Measurements from ENCODE around the gene KRT34.
"Not testable (repeated sequence)": the region's sequence is repeated elsewhere in the genome, so short reads cannot be mapped to it uniquely, and the experiment has no call there.

Gene KRT34

DNA sequence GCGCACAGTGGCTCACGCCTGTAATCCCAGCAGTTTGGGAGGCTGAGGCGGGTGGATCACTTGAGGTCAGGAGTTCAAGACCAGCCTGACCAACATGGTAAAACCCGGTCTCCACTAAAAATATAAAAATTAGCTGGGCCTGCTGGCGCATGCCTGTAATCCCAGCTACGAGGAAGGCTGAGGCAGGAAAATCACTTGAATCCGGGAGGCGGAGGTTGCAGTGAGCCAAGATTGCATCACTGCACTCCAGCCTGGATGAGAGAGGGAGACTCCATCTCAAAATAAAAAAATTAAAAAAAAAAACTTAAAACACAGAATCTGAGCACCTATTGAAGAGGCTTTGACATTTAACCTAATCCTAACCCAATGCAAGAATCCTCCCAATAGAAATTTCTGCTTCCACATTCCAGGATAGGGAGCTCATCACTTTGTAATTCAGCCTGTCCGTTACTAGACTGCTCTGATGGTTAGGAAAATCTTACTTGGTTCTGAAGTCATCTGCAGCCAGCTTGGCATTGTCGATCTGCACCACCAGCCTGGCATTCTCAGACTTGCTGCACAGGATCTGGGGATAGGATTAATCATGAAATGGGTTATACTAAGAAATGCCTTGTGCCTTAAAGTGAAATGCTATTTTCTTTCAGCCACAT, 14.6 kb downstream of the KRT34 start:
- no peak for DNase-seq (ENCODE audit: low read depth, low spot score)

DNA sequence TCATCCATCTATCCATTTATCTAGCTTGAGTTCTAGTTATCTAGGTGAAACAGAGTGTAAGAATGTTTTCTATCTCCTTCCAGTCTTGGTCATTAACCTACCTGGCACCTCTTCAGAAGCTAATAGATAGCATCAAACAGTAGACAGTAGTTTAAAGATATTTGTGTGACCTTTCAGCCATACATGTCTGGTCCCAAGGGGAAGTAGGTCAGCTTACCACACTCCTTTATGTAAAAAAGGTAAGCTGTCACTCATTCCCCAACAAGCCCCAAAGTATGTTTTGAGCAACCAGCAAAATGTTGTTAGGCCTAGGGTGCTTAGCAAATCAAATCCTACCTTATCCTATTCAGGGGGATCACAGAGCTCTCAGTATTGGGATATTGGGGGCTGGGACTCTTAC, 16.0 kb downstream of the KRT34 start:
- DNase-seq (ENCODE audit: low read depth, low spot score) = no peak

DNA sequence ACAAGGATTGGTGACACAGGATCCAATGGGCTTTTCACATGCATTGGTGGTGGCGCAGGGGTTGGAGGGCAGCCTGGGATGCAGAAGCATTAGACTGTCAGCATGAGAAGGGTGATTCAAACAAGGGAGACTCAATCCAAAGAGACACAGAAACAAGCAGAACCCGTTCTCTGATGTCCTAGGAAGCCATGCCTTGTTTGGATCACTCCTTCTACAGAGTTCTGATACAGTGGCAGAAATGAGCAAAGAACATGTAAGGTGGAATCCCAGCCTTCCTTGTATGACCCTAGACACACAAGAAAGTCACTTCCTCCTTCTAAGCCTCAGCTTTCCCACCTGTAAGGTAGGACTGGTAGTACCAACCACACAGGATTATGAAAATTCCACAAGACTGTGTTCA, 18.2 kb downstream of the KRT34 start:
- no peak for DNase-seq (ENCODE audit: low read depth, low spot score)

DNA sequence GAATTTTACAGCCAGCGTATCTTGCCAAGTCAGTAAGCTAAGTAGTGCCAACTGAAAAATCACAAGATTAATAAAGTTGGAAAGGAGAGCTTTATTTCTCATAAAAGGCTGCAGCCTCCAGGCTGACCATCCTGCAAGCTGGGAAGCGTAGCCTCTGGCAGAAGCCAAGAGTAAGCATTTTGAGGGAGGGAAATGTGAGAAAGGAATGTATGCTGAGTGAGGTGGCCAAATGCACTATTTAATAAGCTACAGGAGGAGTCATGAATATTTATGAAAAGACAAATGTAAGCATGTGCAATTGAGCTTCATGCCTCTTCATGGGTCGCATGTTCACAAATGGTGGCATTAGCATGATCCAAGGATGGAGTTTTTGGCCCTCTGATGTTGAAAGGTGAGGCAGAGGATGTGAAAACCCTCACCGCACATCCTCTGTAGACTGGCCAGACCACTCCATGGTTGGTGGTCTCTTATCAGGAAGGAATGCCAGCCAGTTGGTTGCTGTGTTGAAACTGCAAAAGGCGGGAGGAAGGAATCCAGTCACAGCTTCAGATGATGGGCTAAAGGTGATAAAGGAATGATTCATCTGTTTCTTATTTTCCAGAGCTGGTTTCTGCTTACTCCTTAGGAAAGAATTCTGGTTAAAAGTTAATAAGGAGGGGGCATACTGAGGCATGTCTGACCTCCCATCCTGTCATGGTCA, 21.7 kb downstream of the KRT34 start:
- no peak for DNase-seq (ENCODE audit: low read depth, low spot score)

DNA sequence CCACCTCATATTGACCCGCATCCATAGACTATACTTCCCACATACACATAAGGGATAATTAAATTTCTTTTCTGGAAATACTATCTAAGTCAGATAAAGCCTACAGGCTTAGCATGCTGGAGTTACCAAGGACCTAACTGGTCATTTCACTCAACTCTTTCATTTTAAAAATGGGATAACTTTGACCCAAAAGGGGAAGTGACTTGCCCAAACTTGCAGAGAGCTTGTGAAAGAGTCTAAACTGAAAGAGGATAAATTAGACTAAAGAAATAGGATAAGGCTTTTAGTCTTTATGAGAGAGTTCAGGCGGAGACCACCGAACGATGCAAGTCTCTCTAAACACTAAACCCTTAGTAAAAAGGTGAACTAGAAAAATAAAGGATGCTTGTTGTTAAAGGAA, 27.6 kb downstream of the KRT34 start:
- no peak for DNase-seq (ENCODE audit: low read depth, low spot score)

DNA sequence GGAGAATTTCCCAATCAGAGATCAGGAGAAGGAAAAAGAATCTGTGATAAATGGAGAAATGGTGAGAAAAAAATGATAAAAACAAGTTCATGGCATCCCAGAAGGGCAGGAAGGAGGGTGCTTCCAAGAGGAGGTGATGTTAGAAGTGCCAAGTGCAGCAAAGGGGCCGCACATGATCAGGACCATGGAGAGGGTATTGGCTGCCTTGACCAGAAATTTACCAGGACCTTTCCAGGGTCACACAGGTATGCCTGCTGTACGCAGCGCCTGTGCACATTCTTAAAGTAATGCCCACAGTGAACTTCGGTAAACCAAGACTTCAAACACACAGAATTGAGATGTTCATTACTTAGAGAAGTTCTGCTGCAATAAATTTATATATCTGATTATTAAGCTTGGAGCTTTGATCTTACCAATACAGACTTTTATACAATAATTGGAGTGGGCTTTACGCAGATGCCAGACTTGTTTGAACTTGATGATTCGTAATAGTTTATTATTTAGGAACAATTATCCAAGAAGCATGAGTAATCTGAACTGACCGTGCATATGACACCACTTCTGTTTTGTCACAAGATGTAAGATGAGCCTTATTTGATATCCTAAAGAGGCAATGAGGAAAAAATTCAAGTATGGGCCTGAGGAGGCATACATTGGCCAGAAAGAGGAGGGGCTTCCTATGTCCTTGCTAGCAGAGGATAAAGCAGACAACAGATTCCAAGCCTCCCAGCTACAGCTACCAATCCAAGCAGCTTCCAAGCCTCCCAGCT, 29.3 kb downstream of the KRT34 start:
- no peak for DNase-seq (ENCODE audit: low read depth, low spot score)

DNA sequence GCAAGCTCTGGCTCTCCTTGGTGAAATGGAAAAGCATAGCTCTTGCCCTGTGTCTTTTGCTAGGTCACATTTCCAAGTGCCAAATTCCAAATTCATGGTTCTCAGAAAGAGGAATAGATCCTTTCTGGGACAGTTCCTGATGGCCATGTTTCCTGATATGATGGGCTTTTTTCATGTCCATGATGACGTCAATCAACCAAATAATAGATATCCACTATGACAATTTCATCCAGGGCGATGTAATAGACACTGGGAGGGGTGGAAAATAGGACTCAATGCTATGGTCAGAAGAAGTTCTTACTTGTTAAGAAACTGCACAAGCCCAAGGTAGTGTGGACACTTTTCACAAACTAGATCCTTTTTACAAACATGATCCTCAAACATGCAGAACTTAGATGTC, 30.9 kb downstream of the KRT34 start:
- DNase-seq (ENCODE audit: low read depth, low spot score) = no peak

DNA sequence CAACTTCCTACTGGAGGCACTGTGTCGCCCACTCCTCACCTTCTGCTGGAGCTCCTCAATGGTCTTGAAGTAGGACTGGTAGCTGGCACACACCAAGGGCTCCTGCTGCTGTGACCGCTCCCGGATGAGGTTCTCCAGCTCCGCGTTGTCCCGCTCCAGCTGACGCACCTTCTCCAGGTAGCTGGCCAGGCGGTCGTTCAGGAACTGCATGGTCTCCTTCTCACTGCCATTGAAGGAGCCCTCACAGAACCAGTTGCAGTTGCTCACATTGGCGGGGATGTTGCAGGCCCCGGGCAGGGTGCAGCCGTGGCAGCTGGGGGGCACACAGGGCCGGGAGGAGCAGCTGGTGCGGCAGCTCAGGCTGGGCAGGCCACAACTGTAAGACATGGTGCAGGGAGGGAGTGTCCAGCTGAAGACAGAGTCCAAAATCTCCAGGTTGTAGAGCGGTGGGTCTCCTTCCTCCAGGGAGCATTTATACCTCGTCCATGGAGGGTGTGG, 31.7 kb downstream of the KRT34 start, which contains the start of gene KRT33A:
Gene KRT33A, minus strand, starts transcription at position 448 of the 498 bp plus-strand sequence. Its CDS starts 61 bp downstream, at position 387.
- DNase-seq (ENCODE audit: low read depth, low spot score) = not testable (repeated sequence)

DNA sequence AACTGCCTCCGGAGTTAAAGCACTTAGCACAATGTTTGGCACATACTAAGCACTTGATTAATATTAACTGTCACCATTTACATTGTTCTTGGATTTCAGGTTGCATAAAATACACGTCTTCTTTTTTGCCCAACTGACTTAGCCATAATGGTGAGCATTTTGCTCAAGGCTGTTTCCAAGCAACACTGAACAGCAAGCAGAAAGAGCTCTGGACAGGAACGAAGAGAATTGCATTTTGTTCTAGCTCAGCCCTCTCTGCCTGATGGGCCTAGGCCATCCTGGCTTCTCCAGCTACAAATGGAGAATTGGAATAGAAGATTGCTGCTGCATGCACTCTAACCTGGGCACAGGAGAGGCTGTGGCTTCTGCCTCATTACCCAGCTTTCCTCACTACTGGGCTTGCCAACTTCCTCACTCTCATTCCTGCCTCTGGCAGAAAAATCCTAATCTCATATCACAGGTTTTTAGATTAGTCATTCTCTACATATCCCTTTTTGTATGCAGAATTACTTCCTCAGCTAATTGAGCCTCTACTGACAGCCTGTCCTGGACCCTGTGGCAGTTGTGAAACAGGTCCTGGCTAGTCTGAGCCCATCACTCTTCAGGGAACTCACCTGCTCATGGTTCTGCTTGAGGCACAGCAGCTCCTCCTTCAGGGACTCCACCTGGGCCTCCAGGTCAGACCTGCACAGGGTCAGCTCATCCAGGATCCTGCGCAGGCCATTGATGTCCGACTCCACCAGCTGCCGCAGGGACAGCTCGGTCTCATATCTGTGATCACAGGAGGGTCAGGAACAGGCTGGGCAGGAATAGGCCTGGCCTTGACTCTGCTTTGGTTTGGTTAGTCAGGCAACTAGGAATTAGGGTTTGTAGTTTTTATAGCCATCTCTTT, 34.0 kb downstream of the KRT34 start:
- no peak for DNase-seq (ENCODE audit: low read depth, low spot score)

DNA sequence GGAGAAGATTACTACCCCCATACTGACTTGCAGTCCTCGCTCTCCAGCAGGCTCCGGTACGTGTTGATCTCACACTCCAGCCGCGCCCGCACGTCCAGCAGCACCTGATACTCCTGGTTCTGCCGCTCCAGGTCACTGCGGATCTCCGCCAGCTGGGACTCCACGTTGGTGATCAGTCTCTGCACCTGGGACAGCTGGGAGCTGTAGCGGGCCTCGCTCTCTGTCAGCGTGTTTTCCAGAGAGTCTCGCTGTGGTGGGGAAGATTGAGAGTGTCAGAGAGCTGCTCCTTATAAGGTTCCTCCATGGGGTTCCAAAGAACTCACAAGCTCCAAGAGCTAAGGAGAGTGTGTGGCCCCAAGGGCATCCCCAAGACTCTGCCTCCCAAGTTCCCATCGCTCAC, 35.7 kb downstream of the KRT34 start:
- DNase-seq (ENCODE audit: low read depth, low spot score) = not testable (repeated sequence)

DNA sequence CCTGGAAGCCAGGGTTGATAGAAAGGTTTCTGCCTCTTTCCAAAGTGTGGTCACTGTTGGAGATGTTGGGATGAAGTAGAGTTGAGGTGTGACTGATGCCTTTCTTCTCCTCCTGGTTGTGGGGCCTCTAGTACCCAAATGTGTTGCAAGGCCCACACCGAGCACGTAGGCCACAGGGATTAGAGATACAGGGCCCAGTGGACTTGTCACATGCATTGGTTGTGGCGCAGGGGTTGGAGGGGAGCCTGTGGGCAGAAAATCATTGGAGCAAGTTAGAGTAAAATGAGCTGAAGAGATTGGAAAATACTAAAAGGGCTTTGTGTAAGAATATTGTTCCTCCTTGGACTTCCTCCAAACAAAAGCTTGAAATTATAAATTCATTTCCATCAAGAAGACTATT, 36.1 kb downstream of the KRT34 start:
- DNase-seq (ENCODE audit: low read depth, low spot score) = no peak

DNA sequence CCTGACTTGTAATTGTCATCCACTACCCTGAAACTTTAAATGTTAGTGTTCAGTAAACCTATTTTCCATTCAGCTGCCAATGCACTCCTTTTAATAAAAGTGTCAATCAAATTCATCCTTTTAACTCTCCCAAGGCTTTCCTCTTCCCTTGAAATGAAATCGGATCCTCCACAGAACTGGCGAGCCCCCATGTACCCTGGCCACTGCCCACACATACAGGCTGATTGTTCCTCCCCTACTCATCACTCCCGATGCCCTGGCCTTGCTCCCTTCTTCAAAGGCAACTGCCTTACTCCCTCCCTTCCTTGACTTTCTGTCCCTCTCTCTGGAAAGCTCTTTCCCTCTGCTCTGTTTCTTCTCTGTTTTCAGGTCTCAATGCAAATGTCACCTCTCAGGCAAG, 39.1 kb downstream of the KRT34 start:
- DNase-seq (ENCODE audit: low read depth, low spot score) = no peak

DNA sequence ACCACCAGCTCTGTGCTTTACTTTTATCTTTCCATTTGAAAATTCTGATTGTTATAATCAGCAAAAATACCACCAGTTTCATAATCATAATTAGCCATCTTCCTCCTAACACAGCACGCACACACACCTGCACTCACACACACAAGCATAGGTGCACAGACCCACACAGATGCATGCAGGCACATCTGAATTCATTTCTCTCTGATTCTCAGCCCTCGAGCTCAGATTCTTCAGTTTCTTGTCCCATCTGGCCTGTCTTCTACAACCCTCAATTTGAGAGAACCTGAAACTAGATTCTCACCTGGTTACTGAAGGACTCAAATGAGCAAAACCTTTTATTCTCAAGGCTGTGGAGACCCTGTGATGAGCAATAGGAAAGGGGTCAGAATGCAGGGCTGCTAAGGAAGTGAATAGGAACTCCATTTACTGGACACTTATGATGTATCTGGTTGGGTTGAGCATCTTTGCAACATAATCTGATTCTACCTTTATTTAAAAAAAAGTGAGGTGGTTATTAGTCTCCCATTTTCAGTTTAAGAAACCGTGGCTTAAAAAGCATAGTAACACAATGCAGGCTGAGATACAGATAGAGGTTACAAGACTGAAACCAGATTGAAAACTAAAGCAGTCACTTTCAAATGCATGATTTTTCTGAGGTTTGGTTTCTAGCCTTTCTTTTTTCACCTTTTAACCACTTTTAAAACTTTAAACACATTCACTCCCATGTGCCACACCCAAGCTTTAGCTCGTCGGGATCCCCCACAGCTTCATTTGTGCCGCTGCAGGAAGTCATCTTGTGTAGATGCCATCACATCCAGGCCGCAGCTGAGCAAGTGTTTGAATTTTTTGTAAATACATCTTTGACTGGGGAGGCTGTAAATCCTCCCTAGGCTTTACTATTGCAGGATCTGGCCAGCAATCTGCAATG, 40.9 kb downstream of the KRT34 start:
- no peak for DNase-seq (ENCODE audit: low read depth, low spot score)

DNA sequence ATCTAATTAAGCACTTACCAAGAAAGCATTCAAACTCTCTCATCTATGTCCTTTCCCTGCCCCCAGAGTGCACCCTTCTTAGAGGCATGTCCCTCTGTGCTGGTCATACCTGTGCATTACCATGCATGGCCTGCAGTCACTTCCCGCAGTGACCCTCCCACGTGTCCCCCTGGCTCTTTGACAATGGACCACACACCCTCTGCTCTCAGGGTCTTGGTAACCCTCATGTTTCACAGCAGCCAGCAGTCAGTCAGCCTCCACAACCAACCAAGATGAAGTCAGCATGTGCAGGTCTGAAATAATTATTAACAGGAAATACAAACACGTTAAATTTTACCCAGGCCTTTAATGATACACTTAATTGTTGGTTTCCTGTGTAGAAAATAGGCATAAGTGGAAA, 41.6 kb downstream of the KRT34 start:
- DNase-seq (ENCODE audit: low read depth, low spot score) = no peak

DNA sequence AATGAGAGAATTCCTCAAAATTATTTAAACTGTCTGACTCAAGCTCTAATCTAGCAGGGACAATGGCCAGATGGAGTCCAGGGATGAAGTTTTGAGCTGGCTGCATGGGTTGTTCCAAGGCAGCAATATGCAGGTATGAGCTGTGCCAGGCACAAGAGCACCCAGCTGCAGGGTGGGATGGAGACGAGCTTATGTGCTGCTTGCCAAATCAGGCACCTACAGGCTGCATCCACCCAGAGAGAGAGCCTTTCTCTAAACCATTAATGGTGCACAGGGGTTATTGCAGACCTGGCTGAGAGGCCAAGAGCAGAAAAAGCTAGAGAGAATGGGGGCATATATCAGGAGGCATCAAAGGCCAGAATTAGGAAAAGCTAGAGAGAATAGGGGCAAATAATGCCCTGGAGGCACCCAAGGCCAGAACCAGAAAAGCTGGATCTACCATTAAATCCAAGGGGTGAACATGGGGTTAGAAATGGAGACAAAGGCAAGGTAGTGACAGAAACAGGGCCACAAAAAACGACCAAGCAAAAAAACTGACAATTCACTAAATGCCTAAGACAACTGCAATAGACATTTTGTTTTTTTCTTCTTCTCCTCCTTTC, 42.4 kb downstream of the KRT34 start:
- DNase-seq (ENCODE audit: low read depth, low spot score) = no peak

DNA sequence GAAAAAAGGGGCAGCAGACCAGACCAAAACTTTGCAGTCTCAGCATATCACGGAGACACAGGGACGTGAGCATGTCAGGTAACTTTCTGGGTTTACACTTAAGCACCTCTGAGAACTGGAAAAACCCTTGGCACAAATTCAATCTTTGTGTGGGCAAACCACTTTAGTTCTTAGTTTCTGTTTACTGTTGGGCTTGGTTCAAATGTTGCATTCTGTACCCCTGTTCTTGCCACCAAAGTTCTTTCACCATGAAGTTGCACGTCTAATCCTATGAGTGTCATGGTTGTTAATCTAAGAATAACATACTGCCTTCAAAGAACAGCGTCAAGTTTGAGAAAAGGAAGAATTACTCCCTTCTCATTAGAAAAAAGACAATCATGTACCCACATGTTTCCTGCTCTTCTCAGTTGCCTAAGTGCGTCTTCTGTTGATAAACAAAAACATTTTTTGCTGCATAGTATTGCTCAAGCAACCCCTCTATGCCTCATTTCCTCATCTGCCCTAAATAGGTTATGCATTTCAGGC, 43.1 kb downstream of the KRT34 start:
- DNase-seq (ENCODE audit: low read depth, low spot score) = no peak

DNA sequence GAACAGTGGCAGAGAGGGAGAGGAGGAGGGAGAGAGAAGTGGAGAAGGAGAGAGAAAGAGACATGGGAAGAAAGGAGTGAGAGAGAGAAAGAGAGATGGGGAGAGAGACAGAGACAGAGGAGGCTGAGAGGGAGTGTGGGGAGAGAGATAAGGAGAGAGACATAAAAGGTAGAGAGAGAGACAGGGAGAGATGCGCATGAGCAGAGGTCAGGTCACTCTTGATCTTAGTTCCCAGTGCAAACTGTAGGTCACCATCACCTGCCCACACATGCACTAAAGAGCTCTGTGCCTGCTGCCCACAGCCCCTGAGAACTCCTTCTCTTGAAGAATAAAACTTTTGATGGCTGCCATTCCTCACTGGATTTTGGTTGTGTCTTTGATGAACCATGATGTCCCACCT, 46.4 kb downstream of the KRT34 start:
- DNase-seq (ENCODE audit: low read depth, low spot score) = no peak

DNA sequence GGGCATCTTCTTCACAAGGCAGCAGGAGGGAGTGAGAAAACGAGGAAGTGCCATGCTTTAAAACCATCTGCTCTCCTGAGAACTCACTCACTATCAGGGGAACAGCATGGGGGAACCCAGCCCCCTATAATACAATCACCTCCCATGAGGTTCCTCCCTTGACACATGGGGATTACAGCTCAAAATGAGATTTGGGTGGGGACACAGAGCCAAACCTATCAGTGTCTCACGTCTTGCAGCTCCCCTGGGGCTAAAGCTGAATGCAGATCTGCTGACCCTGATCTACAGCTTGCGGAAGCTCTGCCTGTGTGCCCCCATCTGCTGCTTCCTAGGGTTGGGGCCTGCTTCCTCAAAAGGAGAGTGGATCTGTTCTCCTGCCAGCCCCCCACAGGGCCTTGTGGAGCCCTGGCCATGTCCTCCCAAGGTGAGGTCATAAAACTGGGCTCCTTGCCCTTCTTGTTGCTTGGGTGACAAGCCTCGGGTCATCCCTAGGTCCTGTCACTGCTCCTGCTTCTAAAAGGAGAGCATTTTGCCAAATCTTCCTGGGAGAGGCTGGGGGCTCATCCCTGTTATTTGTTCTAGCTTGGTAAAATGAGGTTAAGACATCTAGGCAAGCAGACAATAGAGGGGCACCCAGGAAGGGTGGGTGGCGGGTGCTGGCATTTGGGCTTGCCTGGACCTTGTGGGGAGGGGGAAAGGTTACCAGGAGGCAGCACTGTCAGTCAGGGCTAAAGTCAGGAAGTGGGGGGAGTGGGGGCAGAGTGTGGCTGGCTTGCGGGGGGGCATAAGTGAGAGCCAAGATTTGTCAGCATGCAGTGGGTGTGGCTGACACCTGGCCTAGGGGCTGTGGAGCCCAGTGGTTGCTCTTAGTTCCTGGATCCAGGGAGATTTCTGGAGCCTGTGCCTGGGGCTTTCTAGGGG, 47.5 kb downstream of the KRT34 start:
- DNase-seq (ENCODE audit: low read depth, low spot score) = no peak

DNA sequence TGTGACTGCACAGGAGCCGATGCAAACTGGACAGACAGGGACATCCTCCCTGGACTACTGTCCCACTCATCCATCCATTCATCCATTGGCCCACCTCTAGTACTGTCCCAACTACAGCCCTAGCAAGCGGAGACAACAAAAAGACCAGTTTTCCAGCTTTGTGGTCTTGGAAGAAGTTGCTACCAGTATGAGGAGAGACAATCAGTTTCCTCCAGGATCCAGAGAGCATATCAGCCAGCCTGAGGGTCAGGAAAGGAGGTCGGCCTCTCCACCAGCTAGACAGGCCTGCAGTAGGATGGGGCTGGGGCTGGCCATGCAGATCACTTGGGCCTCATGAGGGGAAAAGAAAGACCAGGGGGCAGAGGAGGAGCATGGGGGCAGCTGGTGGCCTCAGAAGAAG, 48.3 kb downstream of the KRT34 start:
- DNase-seq (ENCODE audit: low read depth, low spot score) = no peak
